ENCODE results near the gene HDDC2.

The HDDC2 gene

GRCh38 chr6:125301435-125302391 lies at the start of gene HDDC2:
HDDC2 (minus strand) TSS chr6:125301967; CDS start chr6:125301932, 35 bp downstream.
- DNase-seq, result peak; percentile 18 to 47

GRCh38 chr6:125346926-125347563 lies 45.3 kb upstream of the HDDC2 start:
- no peak for DNase-seq

GRCh38 chr6:125346201-125346925 lies 44.6 kb upstream of the HDDC2 start:
- DNase-seq, result no peak

GRCh38 chr6:125341460-125341859 lies 39.7 kb upstream of the HDDC2 start:
- no peak for DNase-seq

GRCh38 chr6:125340991-125341390 lies 39.2 kb upstream of the HDDC2 start:
- DNase-seq, result no peak

- DNase-seq, result no peak
Observed at GRCh38 chr6:125340175-125340835, 38.5 kb upstream of the HDDC2 start.

GRCh38 chr6:125339653-125340052 lies 37.9 kb upstream of the HDDC2 start:
- no peak for DNase-seq

GRCh38 chr6:125338381-125338780 lies 36.6 kb upstream of the HDDC2 start:
- no peak for DNase-seq

GRCh38 chr6:125337706-125338105 lies 35.9 kb upstream of the HDDC2 start:
- no peak for DNase-seq

GRCh38 chr6:125332664-125333063 lies 30.9 kb upstream of the HDDC2 start:
- no peak for DNase-seq

GRCh38 chr6:125325586-125325985 lies 23.8 kb upstream of the HDDC2 start:
- DNase-seq, result no peak

GRCh38 chr6:125323376-125323775 lies 21.6 kb upstream of the HDDC2 start:
- DNase-seq, result no peak

GRCh38 chr6:125316621-125317020 lies 14.9 kb upstream of the HDDC2 start:
- no peak for DNase-seq

GRCh38 chr6:125315548-125315947 lies 13.8 kb upstream of the HDDC2 start:
- no peak for DNase-seq

GRCh38 chr6:125314009-125314581 lies 12.3 kb upstream of the HDDC2 start:
- peak; percentile 24 to 29 for DNase-seq

- DNase-seq, result no peak
Observed at GRCh38 chr6:125312950-125313349, 11.2 kb upstream of the HDDC2 start.

- no peak for DNase-seq
Observed at GRCh38 chr6:125312478-125312877, 10.7 kb upstream of the HDDC2 start.

- no peak for DNase-seq
Observed at GRCh38 chr6:125310994-125311649, 9.4 kb upstream of the HDDC2 start.

- no peak for DNase-seq
Observed at GRCh38 chr6:125307964-125308615, 6.3 kb upstream of the HDDC2 start.

- no peak for DNase-seq
Observed at GRCh38 chr6:125307150-125307838, 5.5 kb upstream of the HDDC2 start.

GRCh38 chr6:125306756-125307149 lies 5.0 kb upstream of the HDDC2 start:
- no peak for DNase-seq
